DND-41 (cell line): ENCODE measurements around the gene SPCS2.
A peak's percentile ranks its signal among the peaks of the same experiment; 100 is the strongest.

Source experiments
- ATAC-seq: fragments of 200-7000 bp; cut with Tn5 transposase; 3 replicates; pipeline ENCODE4 v1.9.1; 2021; ENCODE audit warnings: low read depth; ENCODE audit not compliant: insufficient read depth
- DNase-seq: peaks from one replicate; pipeline ENCODE4 v3.0.0-alpha.2; 2020
- H2AFZ ChIP-seq: 2 replicates; pipeline ENCODE4 v1.6.0; 2012; ENCODE audit warnings: low read depth, low read length
- H3K27ac ChIP-seq: 2 replicates; pipeline ENCODE4 v1.5.1; 2012; ENCODE audit warnings: low read length, inconsistent platforms
- H3K27me3 ChIP-seq: fragments of 200-600 bp; sonication (generic); 2 replicates; pipeline ENCODE4 v1.6.0; 2012; ENCODE audit warnings: low read length, mild to moderate bottlenecking, inconsistent platforms; ENCODE audit not compliant: insufficient read depth, poor library complexity
- H3K36me3 ChIP-seq: 2 replicates; pipeline ENCODE4 v1.5.1; 2012; ENCODE audit warnings: low read length, inconsistent platforms; ENCODE audit not compliant: insufficient read depth
- H3K4me1 ChIP-seq: 2 replicates; pipeline ENCODE4 v1.5.1; 2012; ENCODE audit warnings: mild to moderate bottlenecking, low read length; ENCODE audit not compliant: insufficient read depth
- H3K4me2 ChIP-seq: 2 replicates; pipeline ENCODE4 v1.6.0; 2012; ENCODE audit warnings: mild to moderate bottlenecking, moderate library complexity, low read length, inconsistent platforms; ENCODE audit not compliant: insufficient read depth
- H3K4me3 ChIP-seq, 2 experiments: fragments of 200-600 bp in 1 of 2; shearing (Covaris generic) in 1 of 2; 2 replicates each; pipeline ENCODE4 v1.5.1; 2012 to 2016; ENCODE audit warnings: inconsistent platforms in 2 of 2, low read length in 2 of 2, mild to moderate bottlenecking in 2 of 2, low read depth in 1 of 2, moderate library complexity in 1 of 2
- H3K79me2 ChIP-seq: 2 replicates; pipeline ENCODE4 v1.6.0; 2012; ENCODE audit warnings: low read length, inconsistent platforms; ENCODE audit not compliant: insufficient read depth
- H3K9ac ChIP-seq: 2 replicates; pipeline ENCODE4 v1.6.0; 2012; ENCODE audit warnings: low read depth, mild to moderate bottlenecking, inconsistent platforms, low read length, moderate library complexity
- H3K9me3 ChIP-seq: 2 replicates; pipeline ENCODE4 v1.5.1; 2012; ENCODE audit warnings: low read length, moderate library complexity, mild to moderate bottlenecking, inconsistent platforms; ENCODE audit not compliant: insufficient read depth, severe bottlenecking
- H4K20me1 ChIP-seq: 2 replicates; pipeline ENCODE4 v1.6.0; 2012; ENCODE audit warnings: low read length; ENCODE audit not compliant: insufficient read depth
- CTCF ChIP-seq: IDR thresholded peaks from 2 replicates; pipeline ENCODE4 v1.5.1; 2012; ENCODE audit warnings: borderline replicate concordance, low read length, moderate library complexity, mild to moderate bottlenecking; ENCODE audit not compliant: poor library complexity, severe bottlenecking; ENCODE audit errors: extremely low read depth
- EZH2 ChIP-seq: IDR thresholded peaks from 3 replicates; pipeline ENCODE4 v1.6.1; 2012; ENCODE audit warnings: borderline replicate concordance, low read depth, mild to moderate bottlenecking, moderate library complexity, low read length, inconsistent platforms; ENCODE audit not compliant: severe bottlenecking

The SPCS2 gene

GRCh38 chr11:74984070-74984469 lies 35.0 kb downstream of the SPCS2 start:
- no peak for TF ChIP-seq EZH2
- TF ChIP-seq CTCF = no peak
- no peaks in the 10 kb centered on the region for H3K9me3 ChIP-seq
- peaks cover 9% of the 10 kb centered on the region for H3K79me2 ChIP-seq
- H2AFZ ChIP-seq = no peak overlapping the region
- ATAC-seq = no peak
- no peak overlapping the region for H3K27ac ChIP-seq
- H3K4me2 ChIP-seq = no peak overlapping the region
- no peak for DNase-seq
- H3K4me3 ChIP-seq = no peak overlapping the region
- peaks cover 9% of the 10 kb centered on the region for H3K4me1 ChIP-seq
- no peaks in the 10 kb centered on the region for H4K20me1 ChIP-seq
- peaks cover 11% of the 10 kb centered on the region for H3K36me3 ChIP-seq
- no peaks in the 10 kb centered on the region for H3K27me3 ChIP-seq
- no peak overlapping the region for H3K9ac ChIP-seq

GRCh38 chr11:74984730-74985129 lies 35.7 kb downstream of the SPCS2 start:
- peaks cover 15% of the 10 kb centered on the region for H3K4me1 ChIP-seq
- no peak overlapping the region for H3K27ac ChIP-seq
- no peak overlapping the region for H2AFZ ChIP-seq
- no peak overlapping the region for H3K4me3 ChIP-seq
- H4K20me1 ChIP-seq = no peaks in the 10 kb centered on the region
- no peaks in the 10 kb centered on the region for H3K9me3 ChIP-seq
- TF ChIP-seq CTCF = no peak
- no peak for TF ChIP-seq EZH2
- ATAC-seq (no peak), DNase-seq (no peak)
- no peak overlapping the region for H3K4me2 ChIP-seq
- H3K9ac ChIP-seq = no peak overlapping the region
- H3K36me3 ChIP-seq = peaks cover 9% of the 10 kb centered on the region
- peaks cover 15% of the 10 kb centered on the region for H3K79me2 ChIP-seq
- no peaks in the 10 kb centered on the region for H3K27me3 ChIP-seq

- no peaks in the 10 kb centered on the region for H3K9me3 ChIP-seq
Measured at GRCh38 chr11:74988541-74989259, 39.6 kb downstream of the SPCS2 start, which contains the start of gene NEU3. Gene NEU3 (plus strand): TSS chr11:74988933. CDS start chr11:74989061, 128 bp downstream.

More at GRCh38 chr11:74988541-74989259, 39.6 kb downstream of the SPCS2 start, which contains the start of gene NEU3:
- H3K79me2 ChIP-seq = peaks cover 45% of the 10 kb centered on the region
- peaks cover 41% of the 10 kb centered on the region for H3K4me1 ChIP-seq
- no peaks in the 10 kb centered on the region for H3K27me3 ChIP-seq
- peak within 1 kb of the TSS; percentile 90 for H3K27ac ChIP-seq
- H3K9ac ChIP-seq = peak within 1 kb of the TSS; percentile 78
- no peaks in the 10 kb centered on the region for H4K20me1 ChIP-seq
- TF ChIP-seq EZH2 (no peak), CTCF (no peak)
- H2AFZ ChIP-seq = peak within 1 kb of the TSS; percentile 86
- ATAC-seq = peak; percentile 93
- peak within 1 kb of the TSS; percentile 73 for H3K4me2 ChIP-seq
- peaks cover 6% of the 10 kb centered on the region; the same call in 1 of the 2 replicates for H3K36me3 ChIP-seq
- DNase-seq = peak; percentile 91
- peak within 1 kb of the TSS; percentile 69 to 70 for H3K4me3 ChIP-seq
